ENCODE results near the gene LSMEM2.
A peak's percentile ranks its signal among the peaks of the same experiment; 100 is the strongest.

Gene LSMEM2

DNA sequence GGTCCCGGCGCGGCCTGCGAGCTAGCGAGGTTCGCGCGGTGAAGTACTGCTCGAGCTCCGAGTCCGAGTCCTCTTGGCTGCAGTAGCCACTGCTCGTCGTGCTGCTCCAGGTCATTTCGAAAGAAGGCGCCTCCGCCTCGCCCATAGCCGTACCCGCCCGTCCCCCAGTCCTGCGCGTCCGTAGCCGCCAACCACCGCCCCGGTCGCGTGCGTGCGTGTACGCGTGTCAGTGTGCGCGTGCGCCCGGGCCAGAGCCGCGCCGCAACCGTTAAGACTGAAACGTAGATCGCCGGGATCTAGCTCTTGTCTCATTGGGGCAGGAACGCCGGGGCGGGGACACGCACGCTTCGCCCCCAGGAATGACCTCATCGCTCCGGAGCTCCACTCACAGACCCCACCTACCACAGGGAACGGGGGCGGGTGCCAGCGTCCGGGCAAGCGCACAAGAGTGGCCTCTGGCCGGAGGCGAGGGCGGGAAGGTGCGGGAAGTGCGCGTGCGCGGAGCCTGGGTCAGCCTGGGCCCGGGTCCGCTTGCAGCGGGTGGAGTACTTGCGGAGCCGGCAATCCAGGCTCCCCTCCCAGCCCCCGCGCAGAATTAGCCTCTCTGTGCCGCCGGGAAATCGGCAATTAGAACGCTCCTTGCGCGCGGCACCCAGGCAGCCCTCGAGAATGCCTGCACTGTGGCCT lies 58.4 kb downstream of the LSMEM2 start:
- H3K27me3 ChIP-seq (ENCODE audit: low read length): no peaks in the 10 kb centered on the region
- H3F3A ChIP-seq (ENCODE audit: insufficient read depth): peaks cover 12% of the 10 kb centered on the region; the same call in 1 of the 2 replicates
- no peak for TF ChIP-seq EZH2phosphoT487 (conservative IDR thresholded peaks at IDR 0.05; ENCODE audit: low read length)
- TF ChIP-seq, protein P1, sequence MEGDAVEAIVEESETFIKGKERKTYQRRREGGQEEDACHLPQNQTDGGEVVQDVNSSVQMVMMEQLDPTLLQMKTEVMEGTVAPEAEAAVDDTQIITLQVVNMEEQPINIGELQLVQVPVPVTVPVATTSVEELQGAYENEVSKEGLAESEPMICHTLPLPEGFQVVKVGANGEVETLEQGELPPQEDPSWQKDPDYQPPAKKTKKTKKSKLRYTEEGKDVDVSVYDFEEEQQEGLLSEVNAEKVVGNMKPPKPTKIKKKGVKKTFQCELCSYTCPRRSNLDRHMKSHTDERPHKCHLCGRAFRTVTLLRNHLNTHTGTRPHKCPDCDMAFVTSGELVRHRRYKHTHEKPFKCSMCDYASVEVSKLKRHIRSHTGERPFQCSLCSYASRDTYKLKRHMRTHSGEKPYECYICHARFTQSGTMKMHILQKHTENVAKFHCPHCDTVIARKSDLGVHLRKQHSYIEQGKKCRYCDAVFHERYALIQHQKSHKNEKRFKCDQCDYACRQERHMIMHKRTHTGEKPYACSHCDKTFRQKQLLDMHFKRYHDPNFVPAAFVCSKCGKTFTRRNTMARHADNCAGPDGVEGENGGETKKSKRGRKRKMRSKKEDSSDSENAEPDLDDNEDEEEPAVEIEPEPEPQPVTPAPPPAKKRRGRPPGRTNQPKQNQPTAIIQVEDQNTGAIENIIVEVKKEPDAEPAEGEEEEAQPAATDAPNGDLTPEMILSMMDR (IDR thresholded peaks at IDR 0.05; ENCODE audit: insufficient read depth, low read length, poor library complexity, severe bottlenecking): no peak
- no peaks in the 10 kb centered on the region for H3K36me3 ChIP-seq (ENCODE audit: low read length)
- H4K20me1 ChIP-seq (ENCODE audit: low read depth, low read length): no peaks in the 10 kb centered on the region; the same call in 1 of the 2 replicates
- no peaks in the 10 kb centered on the region for H3K9me2 ChIP-seq (replicated peaks; ENCODE audit: insufficient read depth, low read length)
- peak overlapping the region; percentile 88 for H3K4me3 ChIP-seq (ENCODE audit: insufficient read depth, low read length, poor library complexity, severe bottlenecking)
- peak overlapping the region; percentile 88 for H3K9ac ChIP-seq (ENCODE audit: low read length)
- H3K79me2 ChIP-seq (ENCODE audit: insufficient read depth, low read length): peaks cover 42% of the 10 kb centered on the region
- H3K27ac ChIP-seq (ENCODE audit: low read depth, low read length): peak overlapping the region; percentile 77
- peak overlapping the region; percentile 72 for H2AFZ ChIP-seq (ENCODE audit: low read depth, low read length, severe bottlenecking)
- peak overlapping the region; percentile 81 for H3K4me2 ChIP-seq (ENCODE audit: low read depth, low read length, poor library complexity, severe bottlenecking)
- H3K9me3 ChIP-seq (ENCODE audit: insufficient read depth, low read length): no peaks in the 10 kb centered on the region
